Osteoblast (primary cell): ENCODE data around the gene ZBTB40. TPM values are rescaled to one million over a fixed set of nuclear protein-coding genes. Genes with fewer than 3 reads are reported as not detected.
A peak's percentile ranks its signal among the peaks of the same experiment; 100 is the strongest.

Experiments
- DNase-seq: peaks from one replicate; pipeline ENCODE4 v3.0.0; 2011; ENCODE audit warnings: low spot score, mixed read lengths; ENCODE audit not compliant: insufficient read length; ENCODE audit errors: missing footprints
- H2AFZ ChIP-seq: 2 replicates; pipeline ENCODE4 v1.6.0; 2011; ENCODE audit warnings: mild to moderate bottlenecking, low read length
- H3K27ac ChIP-seq: 2 replicates; pipeline ENCODE4 v1.5.1; 2011; ENCODE audit warnings: mild to moderate bottlenecking, low read depth, low read length, moderate library complexity
- H3K27me3 ChIP-seq: 2 replicates; pipeline ENCODE4 v1.6.0; 2012; ENCODE audit warnings: mild to moderate bottlenecking, control low read depth, inconsistent platforms, low read length, moderate library complexity; ENCODE audit not compliant: insufficient read depth
- H3K36me3 ChIP-seq: 2 replicates; pipeline ENCODE4 v1.5.1; 2011; ENCODE audit warnings: mild to moderate bottlenecking, low read length, control low read depth, moderate library complexity; ENCODE audit not compliant: insufficient read depth
- H3K4me1 ChIP-seq: 2 replicates; pipeline ENCODE4 v1.5.1; 2011; ENCODE audit warnings: mild to moderate bottlenecking, low read length, control low read depth, moderate library complexity; ENCODE audit not compliant: insufficient read depth
- H3K4me2 ChIP-seq: 2 replicates; pipeline ENCODE4 v1.6.0; 2011; ENCODE audit warnings: mild to moderate bottlenecking, low read length; ENCODE audit not compliant: insufficient read depth
- H3K4me3 ChIP-seq: fragments of 200-600 bp; sonication (generic); 3 replicates; pipeline ENCODE4 v1.5.1; 2012; ENCODE audit warnings: mild to moderate bottlenecking, low read length, inconsistent platforms; ENCODE audit not compliant: insufficient read depth
- H3K79me2 ChIP-seq: 2 replicates; pipeline ENCODE4 v1.6.0; 2012; ENCODE audit warnings: mild to moderate bottlenecking, low read length, control low read depth, inconsistent platforms; ENCODE audit not compliant: insufficient read depth
- H3K9me3 ChIP-seq: 2 replicates; pipeline ENCODE4 v1.5.1; 2011; ENCODE audit warnings: low read depth, low read length, control low read depth
- H4K20me1 ChIP-seq: 2 replicates; pipeline ENCODE4 v1.6.0; 2012; ENCODE audit warnings: mild to moderate bottlenecking, low read length, control low read depth; ENCODE audit not compliant: insufficient read depth
- total RNA-seq: library from RNA; depleted of rRNA; stranded (reverse); fragments of >200 nt; gene quantifications from 2 replicates; pipeline ENCODE4 v1.2.3, GENCODE V29; 2012
- TF ChIP-seq, protein P1 (sequence below): IDR thresholded peaks from 2 replicates; pipeline ENCODE4 v1.5.1; 2011; ENCODE audit warnings: mild to moderate bottlenecking, low read depth, low read length, moderate library complexity; ENCODE audit errors: extremely low read depth

ZBTB40 gene
- total RNA-seq, 1 donor: 16.3 TPM

GRCh38 chr1:22529901-22530621 is 78.4 kb downstream of the ZBTB40 start:
- Histone ChIP-seq H3K36me3 (peaks cover 14% of the 10 kb centered on the region), H3K27me3 (no peaks in the 10 kb centered on the region), H3K4me2 (no peak overlapping the region), H3K4me1 (no peaks in the 10 kb centered on the region), H4K20me1 (no peaks in the 10 kb centered on the region), H3K79me2 (no peaks in the 10 kb centered on the region), H3K27ac (no peak overlapping the region), H2AFZ (no peak overlapping the region), H3K9me3 (no peaks in the 10 kb centered on the region), H3K4me3 (no peak overlapping the region)
- peak; percentile 88 for DNase-seq
- TF ChIP-seq, protein P1, sequence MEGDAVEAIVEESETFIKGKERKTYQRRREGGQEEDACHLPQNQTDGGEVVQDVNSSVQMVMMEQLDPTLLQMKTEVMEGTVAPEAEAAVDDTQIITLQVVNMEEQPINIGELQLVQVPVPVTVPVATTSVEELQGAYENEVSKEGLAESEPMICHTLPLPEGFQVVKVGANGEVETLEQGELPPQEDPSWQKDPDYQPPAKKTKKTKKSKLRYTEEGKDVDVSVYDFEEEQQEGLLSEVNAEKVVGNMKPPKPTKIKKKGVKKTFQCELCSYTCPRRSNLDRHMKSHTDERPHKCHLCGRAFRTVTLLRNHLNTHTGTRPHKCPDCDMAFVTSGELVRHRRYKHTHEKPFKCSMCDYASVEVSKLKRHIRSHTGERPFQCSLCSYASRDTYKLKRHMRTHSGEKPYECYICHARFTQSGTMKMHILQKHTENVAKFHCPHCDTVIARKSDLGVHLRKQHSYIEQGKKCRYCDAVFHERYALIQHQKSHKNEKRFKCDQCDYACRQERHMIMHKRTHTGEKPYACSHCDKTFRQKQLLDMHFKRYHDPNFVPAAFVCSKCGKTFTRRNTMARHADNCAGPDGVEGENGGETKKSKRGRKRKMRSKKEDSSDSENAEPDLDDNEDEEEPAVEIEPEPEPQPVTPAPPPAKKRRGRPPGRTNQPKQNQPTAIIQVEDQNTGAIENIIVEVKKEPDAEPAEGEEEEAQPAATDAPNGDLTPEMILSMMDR: no peak

- Histone ChIP-seq H3K9me3 (no peaks in the 10 kb centered on the region), H4K20me1 (no peaks in the 10 kb centered on the region), H3K79me2 (no peaks in the 10 kb centered on the region), H3K36me3 (peaks cover 13% of the 10 kb centered on the region), H3K4me2 (no peak overlapping the region), H3K27ac (no peak overlapping the region), H3K27me3 (no peaks in the 10 kb centered on the region), H3K4me1 (no peaks in the 10 kb centered on the region), H3K4me3 (no peak overlapping the region), H2AFZ (no peak overlapping the region)
- no peak for DNase-seq
- TF ChIP-seq, protein P1: no peak
Measured at GRCh38 chr1:22530715-22531114, 79.1 kb downstream of the ZBTB40 start.

GRCh38 chr1:22531251-22531650 is 79.6 kb downstream of the ZBTB40 start:
- Histone ChIP-seq H3K79me2 (no peaks in the 10 kb centered on the region), H4K20me1 (no peaks in the 10 kb centered on the region), H3K36me3 (peaks cover 11% of the 10 kb centered on the region), H3K27ac (no peak overlapping the region), H2AFZ (no peak overlapping the region), H3K9me3 (no peaks in the 10 kb centered on the region), H3K4me3 (no peak overlapping the region), H3K27me3 (no peaks in the 10 kb centered on the region), H3K4me2 (no peak overlapping the region), H3K4me1 (no peaks in the 10 kb centered on the region)
- TF ChIP-seq, protein P1: no peak
- DNase-seq: no peak

- Histone ChIP-seq H4K20me1 (no peaks in the 10 kb centered on the region), H3K4me2 (no peak overlapping the region), H2AFZ (no peak overlapping the region), H3K4me1 (no peaks in the 10 kb centered on the region), H3K79me2 (no peaks in the 10 kb centered on the region), H3K9me3 (no peaks in the 10 kb centered on the region), H3K4me3 (no peak overlapping the region), H3K27me3 (no peaks in the 10 kb centered on the region), H3K36me3 (no peaks in the 10 kb centered on the region), H3K27ac (no peak overlapping the region)
- TF ChIP-seq, protein P1: no peak
- DNase-seq: no peak
Measured at GRCh38 chr1:22533244-22533895, 81.7 kb downstream of the ZBTB40 start.
